ENCODE data around the gene CTR9.

GRCh38 chr11:10774811-10775210, 23.8 kb downstream of the CTR9 start:
- TF ChIP-seq CTCF (IDR thresholded peaks at IDR 0.05; ENCODE audit: low read length) (no peak), EZH2 (IDR thresholded peaks at IDR 0.05; ENCODE audit: borderline replicate concordance, low read length) (no peak)

Data from OCI-LY1 (cell line).